Upper lobe of right lung (tissue), 1 donor: ENCODE data around the gene PBX1. TPM values are rescaled to one million over a fixed set of nuclear protein-coding genes. Genes with fewer than 3 reads are reported as not detected.

Experiments
- ATAC-seq: fragments of 200-7000 bp; cut with Tn5 transposase; one replicate; pipeline ENCODE4 v1.9.1; 2020; ENCODE audit warnings: mild to moderate bottlenecking, moderate library complexity
- DNase-seq: peaks from one replicate; pipeline ENCODE4 v3.0.0-alpha.2; 2020
- H3K27ac ChIP-seq: fragments of 200-600 bp; one replicate; pipeline ENCODE4 v1.8.0; 2022
- H3K27me3 ChIP-seq: fragments of 200-600 bp; one replicate; pipeline ENCODE4 v1.8.0; 2022; ENCODE audit warnings: mild to moderate bottlenecking
- H3K36me3 ChIP-seq: fragments of 200-600 bp; one replicate; pipeline ENCODE4 v1.8.0; 2022
- H3K4me1 ChIP-seq: fragments of 200-600 bp; one replicate; pipeline ENCODE4 v1.8.0; 2022
- H3K4me3 ChIP-seq: fragments of 200-600 bp; one replicate; pipeline ENCODE4 v1.8.0; 2022; ENCODE audit warnings: mild to moderate bottlenecking
- H3K9me3 ChIP-seq: fragments of 200-600 bp; one replicate; pipeline ENCODE4 v1.8.0; 2022
- intact Hi-C: fragments of 100-400 bp; cut with DNase I; formaldehyde crosslinking; loops from one replicate; pipeline ENCODE4 v1.11.0; 2022
- total RNA-seq: library from RNA; stranded (reverse); fragmentation: NEBNext Ultra II Directional; extraction: Animal tissue kit (Norgen Biotek cat#: 25700); gene quantifications from one replicate; pipeline ENCODE4 v1.2.1, GENCODE V29; 2021
- TF ChIP-seq, protein P1 (sequence below): fragments of 200-600 bp; IDR thresholded peaks from one replicate; pipeline ENCODE4 v1.8.0; 2022; ENCODE audit warnings: antibody characterized with exemption
- donor health status: DM: no; HTN: yes; CAD: no; lungs with severe emphysema.

Gene PBX1
- total RNA-seq, 1 donor from 2014 or later = 56.7 TPM

DNA sequence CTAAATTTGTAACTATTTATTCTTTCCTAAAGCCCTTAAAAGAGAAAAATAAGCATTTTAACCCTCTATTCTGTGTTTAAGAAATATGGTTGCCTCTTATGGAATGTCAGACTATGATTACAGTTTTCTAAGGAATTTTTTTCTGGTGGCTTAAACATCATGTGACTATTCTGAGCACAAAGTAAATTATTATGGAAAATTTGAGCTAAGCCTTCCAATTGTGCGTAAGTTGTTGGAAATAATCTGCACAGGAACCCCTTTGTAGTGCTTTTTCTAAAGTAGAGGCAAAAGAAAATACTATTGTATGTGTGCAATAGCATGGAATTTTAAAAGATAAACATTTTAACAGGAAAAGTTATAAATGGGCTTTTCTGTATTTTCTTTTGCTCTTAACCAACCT lies 254.8 kb downstream of the PBX1 start:
- TF ChIP-seq, protein P1, sequence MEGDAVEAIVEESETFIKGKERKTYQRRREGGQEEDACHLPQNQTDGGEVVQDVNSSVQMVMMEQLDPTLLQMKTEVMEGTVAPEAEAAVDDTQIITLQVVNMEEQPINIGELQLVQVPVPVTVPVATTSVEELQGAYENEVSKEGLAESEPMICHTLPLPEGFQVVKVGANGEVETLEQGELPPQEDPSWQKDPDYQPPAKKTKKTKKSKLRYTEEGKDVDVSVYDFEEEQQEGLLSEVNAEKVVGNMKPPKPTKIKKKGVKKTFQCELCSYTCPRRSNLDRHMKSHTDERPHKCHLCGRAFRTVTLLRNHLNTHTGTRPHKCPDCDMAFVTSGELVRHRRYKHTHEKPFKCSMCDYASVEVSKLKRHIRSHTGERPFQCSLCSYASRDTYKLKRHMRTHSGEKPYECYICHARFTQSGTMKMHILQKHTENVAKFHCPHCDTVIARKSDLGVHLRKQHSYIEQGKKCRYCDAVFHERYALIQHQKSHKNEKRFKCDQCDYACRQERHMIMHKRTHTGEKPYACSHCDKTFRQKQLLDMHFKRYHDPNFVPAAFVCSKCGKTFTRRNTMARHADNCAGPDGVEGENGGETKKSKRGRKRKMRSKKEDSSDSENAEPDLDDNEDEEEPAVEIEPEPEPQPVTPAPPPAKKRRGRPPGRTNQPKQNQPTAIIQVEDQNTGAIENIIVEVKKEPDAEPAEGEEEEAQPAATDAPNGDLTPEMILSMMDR = no peak
- no peak for DNase-seq

DNA sequence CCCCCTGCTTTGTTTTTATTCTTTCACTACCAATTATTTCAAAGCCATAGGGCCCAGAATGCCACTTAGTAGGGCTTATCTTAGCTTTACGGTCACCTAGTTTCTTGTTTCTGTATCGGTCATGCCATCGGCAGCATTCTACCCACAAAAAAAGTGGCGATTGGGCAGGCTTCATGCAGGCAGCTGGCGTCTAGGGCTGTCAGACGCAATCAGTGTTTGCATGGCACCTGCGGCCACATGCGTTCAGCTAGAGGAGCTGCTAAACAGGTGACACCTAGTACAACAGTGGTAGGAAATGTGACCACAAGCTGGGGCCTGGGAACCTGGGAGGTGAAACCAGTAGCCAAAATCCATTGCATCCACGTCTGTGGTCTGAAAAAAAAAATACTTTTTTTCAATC lies 262.7 kb downstream of the PBX1 start:
- Histone ChIP-seq H3K27ac (no peak overlapping the region), H3K27me3 (no peaks in the 10 kb centered on the region), H3K36me3 (peaks cover 26% of the 10 kb centered on the region), H3K9me3 (no peaks in the 10 kb centered on the region), H3K4me3 (no peak overlapping the region), H3K4me1 (no peaks in the 10 kb centered on the region)
- DNase-seq = no peak
- no peak for ATAC-seq
- intact Hi-C loops = no loop called here
- TF ChIP-seq, protein P1 = no peak

More for the DNA sequence above, 254.8 kb downstream of the PBX1 start:
- no peak for ATAC-seq
- Histone ChIP-seq H3K4me3 (no peak overlapping the region), H3K27me3 (no peaks in the 10 kb centered on the region), H3K4me1 (no peaks in the 10 kb centered on the region), H3K36me3 (peaks cover 10% of the 10 kb centered on the region), H3K27ac (no peak overlapping the region), H3K9me3 (no peaks in the 10 kb centered on the region)
- intact Hi-C loops = no loop called here

DNA sequence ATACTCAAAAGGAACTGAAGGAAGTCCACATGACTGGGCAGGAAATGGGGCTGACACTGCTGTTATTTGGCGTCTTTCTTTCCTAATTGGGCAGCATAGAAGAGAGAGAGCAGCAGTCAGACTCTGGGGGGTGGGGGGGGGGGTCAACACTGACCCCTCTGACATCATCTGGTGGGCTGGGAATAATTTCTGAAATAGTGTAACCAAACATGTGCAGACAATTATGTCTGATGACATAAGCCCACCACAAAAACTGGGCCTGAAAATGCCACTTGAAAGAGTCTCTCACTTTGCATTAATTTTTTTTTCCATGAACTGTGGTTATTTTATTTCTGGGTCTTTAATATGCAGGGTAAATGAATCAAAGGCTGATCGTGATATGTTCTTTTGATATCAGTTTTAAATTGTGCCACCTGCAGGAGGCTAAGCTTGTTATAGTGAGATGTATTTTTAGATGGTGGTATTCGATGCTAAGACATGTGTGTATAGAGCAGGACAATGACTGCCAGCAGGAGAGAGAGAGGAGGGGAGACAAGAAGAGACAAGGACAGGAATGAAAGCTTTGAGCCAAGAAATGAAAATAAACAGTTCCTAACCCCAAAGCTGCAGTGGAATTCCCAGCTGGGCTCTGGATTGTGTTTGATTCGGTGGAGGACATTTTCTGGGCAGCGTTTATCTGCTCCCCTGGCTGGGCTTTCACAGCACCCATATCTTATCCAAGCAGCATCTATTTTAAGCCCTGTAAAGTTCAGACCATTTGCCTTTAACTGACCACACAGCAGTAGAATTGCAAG lies 264.7 kb downstream of the PBX1 start:
- no peaks in the 10 kb centered on the region for H3K27me3 ChIP-seq
- H3K27ac ChIP-seq = no peak overlapping the region
- TF ChIP-seq, protein P1 = no peak
- no peak overlapping the region for H3K4me3 ChIP-seq
- DNase-seq (no peak), ATAC-seq (peak; percentile 52)
- intact Hi-C loops = no loop called here
- no peaks in the 10 kb centered on the region for H3K4me1 ChIP-seq
- no peaks in the 10 kb centered on the region for H3K9me3 ChIP-seq
- peaks cover 26% of the 10 kb centered on the region for H3K36me3 ChIP-seq

DNA sequence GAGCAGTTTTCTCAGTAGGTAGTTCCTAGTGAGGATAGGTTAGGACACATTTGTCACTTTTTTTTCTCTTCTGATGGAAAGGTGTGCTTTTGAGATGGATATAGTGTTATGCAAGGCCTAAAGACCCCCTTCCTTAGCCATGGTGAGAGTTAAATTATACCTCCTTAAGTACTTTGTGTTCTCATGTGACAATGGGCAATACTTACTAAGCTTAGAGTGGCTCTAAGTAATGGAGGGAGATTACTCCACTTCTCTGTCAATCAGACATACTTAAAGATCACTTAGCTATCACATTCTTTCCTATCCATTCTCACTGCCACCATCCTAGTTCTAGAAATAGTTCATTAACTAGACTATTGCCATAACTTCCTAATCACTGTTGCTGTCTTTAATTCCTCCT lies 265.6 kb downstream of the PBX1 start:
- H3K36me3 ChIP-seq = peaks cover 26% of the 10 kb centered on the region
- H3K27me3 ChIP-seq = no peaks in the 10 kb centered on the region
- intact Hi-C loops = no loop called here
- TF ChIP-seq, protein P1 = no peak
- no peaks in the 10 kb centered on the region for H3K4me1 ChIP-seq
- no peak overlapping the region for H3K27ac ChIP-seq
- H3K9me3 ChIP-seq = no peaks in the 10 kb centered on the region
- no peak overlapping the region for H3K4me3 ChIP-seq
- DNase-seq = no peak
- no peak for ATAC-seq

DNA sequence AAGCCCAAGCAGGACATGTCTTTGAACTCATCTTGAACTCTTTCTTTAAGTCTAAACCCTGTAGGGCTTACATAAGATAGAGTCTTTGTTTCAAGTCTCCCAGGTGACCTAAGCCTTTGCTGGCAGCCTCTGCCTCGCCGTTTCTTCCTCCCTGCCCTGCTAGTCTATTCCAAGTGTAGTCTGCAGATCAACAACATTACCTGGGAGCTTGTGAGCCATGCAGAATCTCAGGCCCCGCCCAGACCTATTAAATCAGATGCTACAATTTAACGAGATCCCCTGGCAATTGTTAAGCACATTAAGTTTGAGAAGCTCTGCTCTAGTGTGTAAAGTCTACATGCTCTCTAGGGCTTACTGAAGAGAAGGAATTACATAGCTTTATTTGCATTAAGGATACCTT lies 271.6 kb downstream of the PBX1 start:
- no peaks in the 10 kb centered on the region for H3K4me1 ChIP-seq
- H3K4me3 ChIP-seq = no peak overlapping the region
- DNase-seq (no peak), ATAC-seq (no peak)
- no peaks in the 10 kb centered on the region for H3K9me3 ChIP-seq
- no peaks in the 10 kb centered on the region for H3K27me3 ChIP-seq
- TF ChIP-seq, protein P1 = no peak
- intact Hi-C loops = no loop called here
- no peaks in the 10 kb centered on the region for H3K36me3 ChIP-seq
- H3K27ac ChIP-seq = no peak overlapping the region
